GM04503 (cell line): Measurements from ENCODE around the gene ERGIC1.
"Not testable (repeated sequence)": the region's sequence is repeated elsewhere in the genome, so short reads cannot be mapped to it uniquely, and the experiment has no call there.

Experiments
- DNase-seq: peaks from one replicate; pipeline ENCODE4 v3.0.0-alpha.2; 2012; ENCODE audit warnings: low read depth

ERGIC1 gene, protein sequence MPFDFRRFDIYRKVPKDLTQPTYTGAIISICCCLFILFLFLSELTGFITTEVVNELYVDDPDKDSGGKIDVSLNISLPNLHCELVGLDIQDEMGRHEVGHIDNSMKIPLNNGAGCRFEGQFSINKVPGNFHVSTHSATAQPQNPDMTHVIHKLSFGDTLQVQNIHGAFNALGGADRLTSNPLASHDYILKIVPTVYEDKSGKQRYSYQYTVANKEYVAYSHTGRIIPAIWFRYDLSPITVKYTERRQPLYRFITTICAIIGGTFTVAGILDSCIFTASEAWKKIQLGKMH

DNA sequence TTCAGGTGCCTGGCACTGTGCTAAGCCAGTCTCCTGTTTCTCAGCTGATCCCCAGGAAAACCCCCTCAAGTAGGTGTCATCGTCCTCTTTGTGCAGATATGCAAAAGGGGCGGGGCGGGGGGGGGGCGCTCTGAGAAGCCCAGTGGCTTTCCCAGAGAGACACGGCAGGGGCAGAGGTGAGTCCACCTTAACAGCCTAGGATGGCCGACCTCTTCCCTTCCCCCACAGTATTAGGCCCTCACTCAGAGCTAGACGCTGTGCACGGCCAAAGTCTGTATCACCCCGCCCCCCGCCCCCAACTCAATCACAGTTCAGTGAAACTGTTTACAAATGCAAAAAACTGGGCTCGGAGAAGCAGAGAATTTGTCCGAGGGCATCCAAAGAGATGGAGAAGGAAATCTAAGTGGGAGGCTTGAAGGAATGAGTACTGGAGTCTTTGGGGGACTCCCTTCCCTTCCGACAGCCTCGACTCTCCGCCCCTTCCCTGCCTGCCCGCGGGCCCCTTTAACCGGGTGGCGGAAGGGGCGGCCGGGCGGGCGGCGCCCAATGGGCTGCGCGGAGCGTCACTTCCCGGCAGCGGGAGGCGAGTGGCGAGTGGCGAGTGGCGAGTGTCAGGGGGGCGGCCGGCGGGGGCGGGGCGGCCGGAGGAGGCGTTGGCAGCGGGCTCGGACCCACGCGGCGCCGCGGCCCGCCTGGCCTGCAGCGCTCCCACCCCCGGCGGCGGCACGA, at the start of gene ERGIC1:
Gene ERGIC1, plus strand, starts transcription at position 566 of the 729 bp plus-strand sequence. Its CDS starts 163 bp downstream, at position 729.
- DNase-seq: no peak

DNA sequence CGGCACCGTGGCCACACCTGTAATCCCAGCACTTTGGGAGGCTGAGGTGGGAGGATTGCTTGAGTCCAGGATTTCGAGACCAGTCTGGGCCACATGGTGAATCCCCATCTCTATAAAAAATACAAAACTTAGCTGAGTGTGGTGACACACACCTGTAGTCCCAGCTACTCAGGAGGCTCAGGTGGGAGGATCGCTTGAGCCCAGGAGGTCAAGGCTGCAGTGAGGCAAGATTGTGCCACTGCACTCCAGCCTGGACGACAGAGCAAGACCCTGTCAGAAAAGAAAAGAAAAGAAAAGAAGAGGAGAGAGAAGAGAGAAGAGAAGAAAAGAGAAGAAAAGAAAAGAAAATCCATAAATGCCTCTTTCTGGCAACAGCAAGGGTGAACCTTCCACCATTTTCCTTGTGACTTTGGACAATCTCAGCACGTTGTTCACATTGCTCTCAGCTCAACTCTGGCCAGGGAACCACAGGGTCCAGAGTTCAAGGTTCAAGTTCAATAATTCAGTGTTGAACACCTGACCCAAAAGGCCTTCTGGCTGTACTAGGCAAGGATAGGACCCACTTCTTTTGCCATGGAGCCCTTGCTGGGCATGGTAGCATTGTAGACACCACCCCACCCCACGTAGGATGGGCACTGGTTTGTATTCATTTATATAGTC, 48.5 kb upstream of the ERGIC1 start:
- no peak for DNase-seq

DNA sequence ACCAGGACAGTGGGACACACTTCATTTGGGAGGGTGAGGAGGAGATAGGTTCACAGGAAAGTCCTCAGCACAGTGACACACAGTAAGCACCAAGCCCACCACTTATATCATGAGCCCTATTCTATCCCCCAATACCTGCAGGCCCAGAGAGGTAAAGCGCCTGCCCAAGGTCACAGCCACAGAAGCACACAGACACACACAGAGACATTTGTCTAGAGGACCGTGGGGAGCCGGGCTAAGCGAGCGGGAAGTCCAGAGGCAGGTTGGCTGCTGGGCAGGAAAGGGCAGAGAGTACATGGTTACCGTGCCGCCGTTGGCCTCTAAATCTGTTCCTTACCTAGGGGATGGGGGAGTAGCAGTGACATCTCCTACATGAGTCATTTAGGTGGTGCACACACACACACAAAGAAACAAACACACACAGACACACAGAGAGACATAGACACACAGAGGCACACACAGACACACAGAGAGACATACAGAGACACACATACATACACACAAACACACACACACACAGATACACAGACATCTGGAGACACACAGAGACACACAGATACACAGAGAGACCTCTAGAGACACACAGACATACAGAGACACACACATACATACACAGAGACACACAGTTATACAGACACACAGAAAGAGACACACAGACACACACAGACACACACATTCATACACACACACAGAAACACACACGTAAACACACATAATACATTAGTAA, 47.2 kb upstream of the ERGIC1 start:
- no peak for DNase-seq

- DNase-seq: not testable (repeated sequence)
These were observed 46.5 kb upstream of the ERGIC1 start for GRCh38 chr5:172787538-172787937.

- DNase-seq: no peak
These were observed 45.0 kb upstream of the ERGIC1 start for GRCh38 chr5:172788771-172789686.

DNA sequence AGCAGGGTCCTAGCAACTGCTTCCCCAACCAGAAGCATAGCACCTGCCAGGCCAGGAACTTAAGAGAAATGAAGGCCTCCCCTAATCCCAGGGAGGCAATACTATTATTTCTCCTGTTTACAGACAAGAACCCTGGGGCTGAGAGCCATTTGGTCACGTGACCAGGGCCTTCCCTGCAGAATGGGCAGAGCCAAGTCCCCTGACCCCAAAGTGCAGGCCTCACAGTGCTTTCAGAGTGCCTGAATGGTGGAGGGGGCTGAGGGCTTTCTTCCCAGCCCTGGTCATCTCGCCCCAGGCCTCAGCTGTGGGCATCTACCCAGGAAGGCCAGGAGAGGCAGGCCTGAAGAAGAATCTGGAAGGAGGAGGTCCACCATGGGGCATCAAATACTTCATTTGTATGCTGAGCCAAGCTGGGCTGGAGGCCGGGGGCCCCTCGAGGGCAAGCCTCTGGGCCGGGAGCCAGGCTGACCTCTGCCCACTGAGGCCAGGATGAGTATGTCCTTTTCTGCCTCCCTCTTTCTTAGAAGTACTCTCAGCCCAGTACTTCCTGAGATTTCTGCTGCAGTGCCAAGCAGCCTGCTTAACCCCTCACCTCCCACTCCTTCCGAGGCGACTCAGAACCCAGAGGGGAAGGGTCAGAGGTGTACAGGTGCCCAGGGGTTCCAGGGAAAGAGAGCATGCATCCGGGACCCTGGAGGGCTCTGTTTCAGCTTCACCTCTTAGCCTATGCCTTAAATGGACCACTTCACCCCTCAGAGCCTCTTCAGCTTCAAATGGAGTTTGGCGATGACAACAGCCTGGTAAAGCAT, 44.2 kb upstream of the ERGIC1 start:
- no peak for DNase-seq

DNA sequence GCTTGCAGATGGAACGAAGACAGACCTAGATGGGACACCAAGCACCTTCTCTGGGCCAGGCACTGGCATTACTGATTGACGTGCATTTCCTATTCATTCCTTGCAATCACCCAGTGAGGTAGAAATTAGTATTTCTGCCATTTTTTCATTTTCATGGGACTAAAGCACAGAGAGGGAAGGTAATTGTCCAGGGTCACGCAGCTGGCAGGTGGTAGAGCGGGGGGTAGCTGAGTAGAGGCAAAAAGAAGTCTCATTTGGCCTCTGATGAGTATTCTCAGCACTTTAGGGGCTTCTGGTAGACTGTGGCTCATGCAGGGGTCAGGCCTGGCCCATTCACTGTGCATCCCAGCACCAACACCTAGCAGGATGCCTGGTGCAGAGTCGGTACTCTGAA, 43.6 kb upstream of the ERGIC1 start:
- no peak for DNase-seq

DNA sequence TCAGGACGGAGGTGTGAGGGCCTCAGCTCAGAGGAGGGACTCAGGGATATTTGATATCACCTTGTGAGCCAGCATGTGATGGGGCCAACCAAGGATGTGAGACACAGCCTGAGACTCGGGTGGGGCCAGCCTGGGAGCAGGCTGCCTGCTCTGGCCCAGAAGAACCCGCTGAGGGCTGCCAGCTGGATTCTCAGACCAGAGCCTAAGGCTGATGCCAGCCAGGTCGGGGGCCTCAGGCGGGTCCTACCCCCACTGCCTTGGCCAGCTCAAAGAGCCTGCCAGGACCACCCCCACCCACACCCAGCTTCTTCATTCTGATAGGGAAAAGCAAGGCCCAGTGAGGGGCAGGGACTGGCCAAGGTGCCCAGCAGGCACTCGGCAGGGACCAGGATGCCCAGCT, 42.8 kb upstream of the ERGIC1 start:
- DNase-seq: no peak

DNA sequence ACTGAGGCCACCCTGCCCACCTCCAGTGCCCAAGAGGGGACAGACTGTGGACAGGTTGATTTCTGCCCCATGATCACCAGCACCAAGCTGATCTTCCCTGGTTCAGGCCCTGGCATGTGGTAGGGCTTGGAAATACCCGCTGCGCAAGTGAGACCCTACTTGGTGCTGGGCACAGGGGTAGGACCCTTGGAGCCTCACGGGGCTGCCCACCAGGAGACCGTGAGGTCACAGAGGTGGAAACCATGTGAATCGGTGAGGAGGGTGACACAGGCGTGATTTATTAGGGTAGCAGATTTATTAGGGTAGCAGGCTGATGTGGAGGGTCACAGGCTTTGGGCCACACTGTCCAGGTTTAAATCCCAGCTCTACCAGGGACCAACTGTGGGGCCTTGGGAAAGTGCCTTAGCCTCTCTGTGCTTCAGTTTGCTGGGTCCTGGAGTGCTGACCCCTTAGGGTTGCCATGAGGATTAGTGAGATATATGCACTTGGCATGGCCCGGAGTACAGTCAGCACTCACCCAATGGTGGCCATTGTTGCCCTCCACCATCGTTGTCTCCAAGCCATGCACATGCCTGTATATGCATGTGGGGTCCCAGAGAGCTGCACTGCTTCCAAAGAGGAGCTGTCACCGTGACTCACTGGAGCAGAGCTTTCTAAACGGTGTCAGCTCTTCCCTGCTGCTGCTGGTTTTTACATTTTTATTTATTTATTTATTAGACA, 42.2 kb upstream of the ERGIC1 start:
- DNase-seq: no peak

DNA sequence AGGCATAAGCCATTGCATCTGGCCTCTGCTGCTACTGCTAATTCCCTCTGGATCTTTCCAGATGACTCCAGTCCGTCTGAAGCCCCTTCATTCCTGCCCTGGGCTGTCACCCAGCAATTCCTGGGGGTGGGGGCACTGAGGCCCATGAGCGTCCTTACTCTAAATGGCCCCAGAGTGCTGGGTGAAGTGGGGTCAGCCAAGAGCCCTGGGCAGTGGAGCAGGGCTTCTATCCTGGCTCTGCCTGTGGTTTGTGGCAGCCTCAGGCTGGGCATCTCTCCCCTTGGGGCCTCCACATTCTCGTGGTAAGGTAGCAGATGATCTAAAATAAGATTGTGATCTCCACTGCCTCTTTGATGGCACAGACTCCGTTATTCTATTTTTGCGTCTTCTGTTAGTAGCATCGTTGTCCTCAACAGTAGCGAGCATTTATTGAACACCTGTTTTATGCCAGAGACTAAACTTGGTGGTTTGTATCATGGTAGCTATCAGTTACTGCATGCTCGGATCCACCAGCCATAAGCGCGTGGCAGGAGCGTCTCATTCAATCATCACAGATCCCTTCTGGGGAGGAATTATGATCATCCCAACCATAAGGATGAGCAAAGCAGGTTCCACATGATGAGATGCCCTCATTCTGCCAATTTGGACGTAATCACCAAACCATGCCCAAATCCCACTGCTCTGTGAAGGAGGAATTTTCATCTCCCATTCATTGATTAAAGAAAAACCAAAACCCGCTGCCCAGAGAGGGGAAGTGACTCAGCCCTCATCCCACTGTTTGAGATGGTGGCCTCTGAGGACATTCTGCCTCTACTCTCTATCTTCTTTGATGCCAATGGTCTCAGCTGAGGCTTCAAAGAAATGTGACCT, 41.1 kb upstream of the ERGIC1 start:
- no peak for DNase-seq

DNA sequence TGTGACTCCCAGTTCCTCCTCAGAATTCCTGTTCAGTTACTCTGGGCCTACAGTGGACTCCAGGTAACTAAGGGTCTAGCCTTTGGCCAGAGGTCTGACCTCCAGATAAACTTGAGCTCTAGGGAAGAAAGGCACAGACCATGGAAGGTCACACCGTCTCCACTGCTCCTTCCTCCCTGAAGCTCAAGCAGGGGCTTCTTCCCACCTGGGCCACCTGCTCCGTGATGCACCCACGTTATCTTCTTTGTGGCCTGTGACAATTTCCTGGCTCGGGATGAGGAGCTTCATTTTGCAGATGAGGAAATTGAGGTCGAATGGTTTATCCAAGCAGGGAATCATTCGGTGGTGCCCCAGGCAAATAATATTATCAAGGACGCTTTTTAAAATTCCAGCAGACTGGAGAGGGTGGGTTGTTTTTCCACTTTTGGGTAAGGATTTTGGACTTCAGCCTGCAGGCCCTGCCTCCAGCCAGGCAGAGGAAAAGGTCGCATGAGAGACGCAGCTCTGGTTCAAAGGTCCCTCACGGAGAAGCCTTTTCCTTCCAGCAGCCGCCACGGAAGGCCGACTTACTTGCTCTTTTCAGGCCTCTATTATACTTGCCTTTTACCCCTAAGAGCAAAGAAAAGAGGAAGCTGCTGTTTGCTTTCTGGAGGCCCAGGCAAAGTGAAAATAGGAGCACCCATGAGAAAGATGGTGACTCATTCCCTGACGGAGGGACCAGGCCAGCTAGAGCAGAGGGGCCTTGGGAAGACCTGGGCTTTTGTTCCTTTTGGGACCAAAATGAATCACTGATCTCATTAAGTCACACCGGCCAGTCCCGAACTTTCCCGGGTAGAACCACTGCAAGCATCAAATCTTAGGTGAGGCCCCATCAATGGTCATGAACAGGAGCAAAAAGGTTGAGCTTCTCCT, 40.2 kb upstream of the ERGIC1 start:
- DNase-seq: no peak

GRCh38 chr5:172795318-172795977, 38.6 kb upstream of the ERGIC1 start:
- DNase-seq: peak; percentile 94

- DNase-seq: no peak
These were observed 37.7 kb upstream of the ERGIC1 start for GRCh38 chr5:172796306-172796705.

GRCh38 chr5:172797771-172798191, 36.3 kb upstream of the ERGIC1 start:
- no peak for DNase-seq

DNA sequence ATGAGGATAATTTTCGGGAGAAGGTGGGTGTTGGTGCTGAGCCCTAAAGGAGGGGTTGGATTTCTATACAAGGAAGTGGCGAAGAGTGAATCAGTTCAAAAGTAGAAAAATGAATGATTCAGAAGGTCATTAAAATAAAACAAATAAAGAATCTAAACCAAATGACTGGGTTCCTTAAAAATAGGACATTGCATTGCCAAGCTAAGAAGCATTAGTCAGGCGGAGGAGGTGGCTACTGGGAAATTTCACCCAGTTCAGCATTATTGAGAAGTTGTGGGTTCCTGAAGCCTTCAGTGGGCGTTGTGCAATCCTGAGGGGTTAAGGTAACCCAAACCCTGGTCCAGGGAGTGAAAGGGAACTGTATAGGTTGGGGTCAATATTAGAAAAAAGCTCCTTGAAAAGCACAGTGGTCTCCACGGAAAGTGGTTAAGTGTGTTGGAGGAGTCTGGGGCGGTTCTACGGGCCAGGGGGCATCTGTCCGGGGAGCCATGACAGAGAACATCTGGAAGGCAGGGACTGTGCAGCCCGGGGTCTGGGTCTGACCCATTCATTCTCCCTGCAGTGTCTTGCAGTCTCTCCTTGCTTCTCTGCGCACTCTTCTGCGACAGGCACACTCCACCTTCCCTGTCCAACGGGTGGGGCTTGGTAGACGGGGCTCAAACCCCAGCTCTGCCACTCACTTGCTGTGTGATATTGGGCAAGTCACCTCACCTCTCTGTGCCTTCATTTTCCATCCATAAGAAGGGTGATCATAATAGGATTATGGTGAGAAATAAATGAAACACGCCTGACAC, 35.4 kb upstream of the ERGIC1 start:
- peak; percentile 90 for DNase-seq

DNA sequence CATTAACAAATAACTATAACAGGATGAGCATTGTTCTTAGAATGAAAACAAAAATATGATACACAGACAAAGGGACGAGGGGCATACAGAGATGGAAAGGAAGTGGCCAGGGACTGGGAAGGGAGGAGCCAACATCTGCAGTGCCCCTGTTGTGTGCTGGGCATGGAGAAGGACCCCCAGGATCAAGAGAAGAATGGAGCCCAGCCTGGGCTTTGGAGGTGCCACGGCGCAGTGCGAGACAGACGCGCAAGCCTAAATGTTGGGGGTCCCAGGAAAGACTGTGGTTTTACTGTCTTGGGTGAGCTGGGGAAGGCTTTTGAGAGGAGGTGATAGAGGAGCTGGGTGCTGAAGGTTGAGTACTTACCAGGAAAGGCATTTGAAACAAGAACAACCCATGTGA, 34.6 kb upstream of the ERGIC1 start:
- no peak for DNase-seq
